Measurements from ENCODE around the gene ATP9B.

ATP9B gene

DNA sequence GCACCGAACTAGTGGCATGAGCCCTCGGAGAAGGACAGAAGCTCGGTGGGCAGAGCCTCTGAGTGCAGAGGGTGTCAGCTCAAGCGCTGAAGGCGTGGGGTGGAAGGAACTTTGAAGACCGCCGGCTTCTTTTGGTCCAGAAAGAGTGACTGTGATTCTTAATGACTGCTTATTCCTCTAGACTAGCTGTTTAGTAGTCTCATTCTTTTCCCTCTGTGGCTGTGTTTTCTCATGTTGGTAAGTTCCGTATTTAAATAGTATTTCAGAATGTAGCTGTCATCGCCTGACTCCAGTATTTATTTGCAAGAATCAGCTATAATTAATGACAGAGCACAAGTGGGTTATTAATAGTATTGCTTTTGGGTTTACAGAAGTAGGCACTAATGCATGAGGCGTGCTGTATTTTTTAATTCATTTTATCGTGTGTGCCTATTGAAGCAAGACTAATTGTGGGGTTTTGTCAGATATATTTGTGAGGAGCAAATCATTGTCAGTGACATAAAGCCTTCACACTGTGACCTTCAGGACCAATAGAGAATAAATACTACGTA lies 245.7 kb downstream of the ATP9B start:
- no peak for DNase-seq (ENCODE audit: extremely low read depth, insufficient read length)
- Histone ChIP-seq H3K36me3 (ENCODE audit: control insufficient read depth, insufficient read depth, low read length) (peaks cover 3% of the 10 kb centered on the region; the same call in 1 of the 2 replicates), H3K4me3 (replicated peaks; ENCODE audit: low read depth, low read length) (no peak overlapping the region), H3K27me3 (replicated peaks; ENCODE audit: control insufficient read depth, insufficient read depth, low read length) (no peaks in the 10 kb centered on the region)
- TF ChIP-seq, protein P1, sequence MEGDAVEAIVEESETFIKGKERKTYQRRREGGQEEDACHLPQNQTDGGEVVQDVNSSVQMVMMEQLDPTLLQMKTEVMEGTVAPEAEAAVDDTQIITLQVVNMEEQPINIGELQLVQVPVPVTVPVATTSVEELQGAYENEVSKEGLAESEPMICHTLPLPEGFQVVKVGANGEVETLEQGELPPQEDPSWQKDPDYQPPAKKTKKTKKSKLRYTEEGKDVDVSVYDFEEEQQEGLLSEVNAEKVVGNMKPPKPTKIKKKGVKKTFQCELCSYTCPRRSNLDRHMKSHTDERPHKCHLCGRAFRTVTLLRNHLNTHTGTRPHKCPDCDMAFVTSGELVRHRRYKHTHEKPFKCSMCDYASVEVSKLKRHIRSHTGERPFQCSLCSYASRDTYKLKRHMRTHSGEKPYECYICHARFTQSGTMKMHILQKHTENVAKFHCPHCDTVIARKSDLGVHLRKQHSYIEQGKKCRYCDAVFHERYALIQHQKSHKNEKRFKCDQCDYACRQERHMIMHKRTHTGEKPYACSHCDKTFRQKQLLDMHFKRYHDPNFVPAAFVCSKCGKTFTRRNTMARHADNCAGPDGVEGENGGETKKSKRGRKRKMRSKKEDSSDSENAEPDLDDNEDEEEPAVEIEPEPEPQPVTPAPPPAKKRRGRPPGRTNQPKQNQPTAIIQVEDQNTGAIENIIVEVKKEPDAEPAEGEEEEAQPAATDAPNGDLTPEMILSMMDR (IDR thresholded peaks at IDR 0.05; ENCODE audit: insufficient read depth, low read length, poor library complexity, severe bottlenecking) = no peak

DNA sequence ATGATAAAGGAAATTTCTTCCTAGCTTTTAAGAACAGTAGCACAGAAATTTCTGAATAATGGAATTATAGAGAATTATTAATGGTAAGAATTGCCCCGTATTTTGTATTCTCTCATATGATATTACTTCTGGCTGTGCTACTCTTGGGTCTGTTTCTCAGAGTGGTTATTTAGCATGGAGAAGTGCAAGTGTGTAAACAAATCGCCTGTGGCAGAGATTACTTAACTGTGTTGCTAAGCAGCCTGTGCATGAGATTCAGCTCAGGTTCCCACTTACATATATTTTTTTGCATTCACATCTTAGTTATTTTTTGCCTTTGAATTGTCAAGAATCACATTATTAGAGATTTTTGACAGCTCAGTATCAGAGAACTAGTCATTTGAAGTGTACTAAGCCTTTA lies 246.4 kb downstream of the ATP9B start:
- TF ChIP-seq, protein P1 (IDR thresholded peaks at IDR 0.05; ENCODE audit: insufficient read depth, low read length, poor library complexity, severe bottlenecking) = no peak
- H3K36me3 ChIP-seq (ENCODE audit: control insufficient read depth, insufficient read depth, low read length) = peaks cover 3% of the 10 kb centered on the region; the same call in 1 of the 2 replicates
- H3K4me3 ChIP-seq (replicated peaks; ENCODE audit: low read depth, low read length) = no peak overlapping the region
- no peak for DNase-seq (ENCODE audit: extremely low read depth, insufficient read length)
- no peaks in the 10 kb centered on the region for H3K27me3 ChIP-seq (replicated peaks; ENCODE audit: control insufficient read depth, insufficient read depth, low read length)

DNA sequence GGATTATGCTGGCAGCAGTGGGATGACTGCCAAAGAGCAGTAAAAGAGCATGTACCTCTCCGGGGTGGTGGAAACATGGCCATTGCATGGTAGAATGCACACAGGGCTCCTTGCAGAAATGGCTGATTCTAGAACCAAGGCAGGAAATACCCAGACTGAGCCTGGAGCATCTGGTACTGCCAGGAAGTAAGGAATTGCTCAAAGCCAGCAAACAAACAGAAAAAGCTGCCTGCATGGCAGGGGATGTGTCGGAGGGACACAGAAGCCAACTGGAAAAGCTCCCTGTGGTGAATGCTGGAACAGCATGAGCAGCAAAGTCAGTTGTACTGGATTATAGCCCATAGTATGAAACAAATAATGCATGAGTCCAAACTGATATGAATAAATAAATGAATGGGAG lies 248.5 kb downstream of the ATP9B start:
- no peak for DNase-seq (ENCODE audit: extremely low read depth, insufficient read length)
- no peaks in the 10 kb centered on the region for H3K36me3 ChIP-seq (ENCODE audit: control insufficient read depth, insufficient read depth, low read length)
- no peaks in the 10 kb centered on the region for H3K27me3 ChIP-seq (replicated peaks; ENCODE audit: control insufficient read depth, insufficient read depth, low read length)
- H3K4me3 ChIP-seq (replicated peaks; ENCODE audit: low read depth, low read length) = no peak overlapping the region
- TF ChIP-seq, protein P1 (IDR thresholded peaks at IDR 0.05; ENCODE audit: insufficient read depth, low read length, poor library complexity, severe bottlenecking) = no peak

DNA sequence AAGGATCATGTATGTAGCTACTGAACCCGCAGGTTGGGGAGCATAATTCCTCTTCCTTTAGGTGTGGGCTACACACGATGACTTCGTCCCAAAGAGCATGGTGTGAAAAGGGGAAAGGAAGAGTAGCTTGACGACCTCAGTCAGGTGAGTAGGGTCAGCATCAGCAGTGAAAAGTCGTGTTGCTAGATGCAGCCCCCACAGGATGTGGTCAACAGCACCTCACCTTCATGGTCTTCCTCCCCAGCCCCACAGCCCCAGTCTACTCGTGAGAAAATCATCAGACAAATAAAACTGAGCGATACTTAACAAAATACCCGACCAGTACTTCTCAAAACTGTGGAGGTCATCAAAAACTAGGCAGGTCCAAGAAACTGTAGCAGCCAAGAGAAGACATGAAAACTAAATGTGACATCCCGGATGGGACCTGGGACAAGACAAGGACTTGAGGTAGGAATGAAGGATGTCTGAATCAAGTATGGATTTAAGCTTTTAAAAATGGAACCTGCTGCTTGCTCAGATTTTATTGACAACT lies 249.0 kb downstream of the ATP9B start:
- H3K36me3 ChIP-seq (ENCODE audit: control insufficient read depth, insufficient read depth, low read length) = no peaks in the 10 kb centered on the region
- no peaks in the 10 kb centered on the region for H3K27me3 ChIP-seq (replicated peaks; ENCODE audit: control insufficient read depth, insufficient read depth, low read length)
- no peak for DNase-seq (ENCODE audit: extremely low read depth, insufficient read length)
- H3K4me3 ChIP-seq (replicated peaks; ENCODE audit: low read depth, low read length) = no peak overlapping the region
- TF ChIP-seq, protein P1 (IDR thresholded peaks at IDR 0.05; ENCODE audit: insufficient read depth, low read length, poor library complexity, severe bottlenecking) = no peak

DNA sequence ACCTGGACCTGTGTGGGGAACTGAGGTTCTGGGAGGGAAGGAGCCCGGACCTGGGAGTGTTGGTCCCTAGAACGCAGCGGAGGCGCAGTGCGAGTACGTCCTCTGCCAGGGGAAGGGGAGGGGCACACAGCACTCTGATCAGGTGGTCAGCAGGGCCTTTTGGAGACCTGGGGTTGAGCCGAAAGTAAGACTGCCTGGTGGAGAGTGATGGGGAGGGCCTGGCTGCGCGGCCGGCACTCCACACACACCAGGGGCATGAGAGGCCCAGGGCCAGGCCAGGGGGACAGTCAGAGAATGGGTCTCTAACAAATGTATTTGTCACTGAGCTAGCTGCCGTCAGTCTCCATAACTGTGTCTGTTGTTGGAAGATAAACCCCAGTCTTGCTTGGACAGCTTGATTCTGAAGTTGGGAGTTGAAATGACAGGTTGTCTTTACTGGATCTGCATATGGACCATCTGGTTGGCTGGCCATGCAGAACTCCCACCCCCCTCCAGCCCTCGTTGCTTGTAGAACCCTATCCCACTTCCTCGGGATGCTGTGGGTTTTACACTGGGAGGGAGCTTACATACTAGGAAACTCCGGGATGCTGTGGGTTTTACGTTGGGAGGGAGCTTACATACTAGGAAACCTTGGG lies 251.1 kb downstream of the ATP9B start:
- TF ChIP-seq, protein P1 (IDR thresholded peaks at IDR 0.05; ENCODE audit: insufficient read depth, low read length, poor library complexity, severe bottlenecking) = no peak
- Histone ChIP-seq H3K27me3 (replicated peaks; ENCODE audit: control insufficient read depth, insufficient read depth, low read length) (no peaks in the 10 kb centered on the region), H3K4me3 (replicated peaks; ENCODE audit: low read depth, low read length) (no peak overlapping the region), H3K36me3 (ENCODE audit: control insufficient read depth, insufficient read depth, low read length) (no peaks in the 10 kb centered on the region)
- DNase-seq (ENCODE audit: extremely low read depth, insufficient read length) = no peak

All from GM06990 (cell line).